GM19324 (cell line): ENCODE measurements around the gene ACSBG1.
"Not testable (repeated sequence)": the region's sequence is repeated elsewhere in the genome, so short reads cannot be mapped to it uniquely, and the experiment has no call there.

Experiments
- ATAC-seq: cut with Tn5 transposase; IDR thresholded peaks from one replicate; pipeline ENCODE4 v1.9.1; 2021; ENCODE audit warnings: mild to moderate bottlenecking, moderate library complexity; ENCODE audit not compliant: unreplicated experiment, low FRiP score

Gene ACSBG1

DNA sequence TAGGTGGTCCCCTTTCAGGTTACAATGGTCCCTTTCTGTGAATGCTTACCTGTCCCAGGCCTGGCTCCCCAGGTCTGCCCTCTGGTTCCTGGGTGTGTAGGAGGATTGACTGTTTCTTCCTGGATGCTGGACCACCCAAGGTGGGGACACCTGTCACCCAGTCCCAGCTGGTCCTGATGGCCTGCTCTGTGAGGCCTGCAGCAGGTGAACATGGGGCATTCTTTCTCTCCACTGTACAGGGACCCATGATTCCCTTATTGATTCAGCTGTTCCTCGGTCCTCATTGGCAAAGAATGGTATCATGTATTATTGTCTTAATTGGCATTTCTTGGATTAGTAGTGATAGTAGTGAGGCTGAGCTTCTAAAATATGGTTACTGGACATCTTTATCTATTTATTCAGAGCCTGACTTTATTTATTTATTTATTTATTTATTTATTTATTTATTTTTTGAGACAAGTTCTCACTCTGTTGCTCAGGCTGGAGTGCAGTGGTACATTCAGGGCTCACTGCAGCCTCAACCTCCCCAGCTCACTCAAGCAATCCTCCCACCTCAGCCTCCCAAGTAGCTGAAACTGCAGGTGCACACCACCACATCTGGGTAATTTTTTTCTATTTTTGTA, 21.2 kb upstream of the ACSBG1 start:
- ATAC-seq: no peak

DNA sequence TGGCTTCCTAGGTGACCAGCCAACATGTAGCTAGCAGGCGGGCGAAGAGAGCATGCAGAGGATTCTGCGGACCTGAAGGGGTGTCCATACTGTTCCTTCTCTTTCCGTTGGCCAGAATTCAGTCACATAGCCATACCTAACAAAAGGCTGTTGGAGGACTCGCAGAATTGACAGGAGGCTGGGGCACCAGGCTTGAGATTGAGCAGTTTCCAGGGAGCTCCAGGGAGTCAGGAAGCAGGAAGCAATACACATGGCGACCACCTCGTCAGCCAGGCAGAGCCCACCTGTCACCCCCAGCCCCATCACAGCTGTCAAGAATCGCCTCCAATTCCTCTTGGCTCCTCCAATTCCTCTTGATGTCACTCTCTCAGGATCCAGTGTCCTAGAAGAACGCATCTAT, 16.8 kb upstream of the ACSBG1 start:
- no peak for ATAC-seq

DNA sequence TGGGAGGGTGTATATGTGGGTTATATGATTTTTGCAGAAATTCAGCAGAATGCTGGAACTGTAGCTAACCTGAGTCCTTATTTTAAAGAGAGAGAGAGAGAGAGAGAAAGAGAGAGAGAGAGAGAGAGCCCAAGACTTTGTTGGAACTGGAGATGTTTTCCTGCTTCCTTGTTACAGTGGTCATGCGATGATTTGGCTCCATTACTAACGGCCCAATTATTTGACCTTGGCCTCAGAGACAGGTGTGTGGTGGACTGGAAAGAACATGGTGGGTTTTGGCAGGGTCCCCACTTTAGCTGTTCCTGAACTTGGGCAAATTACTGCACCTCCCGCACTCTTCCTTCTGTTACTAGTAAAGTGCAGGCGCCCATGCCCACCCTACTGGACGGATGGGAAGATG, 14.8 kb upstream of the ACSBG1 start:
- no peak for ATAC-seq

DNA sequence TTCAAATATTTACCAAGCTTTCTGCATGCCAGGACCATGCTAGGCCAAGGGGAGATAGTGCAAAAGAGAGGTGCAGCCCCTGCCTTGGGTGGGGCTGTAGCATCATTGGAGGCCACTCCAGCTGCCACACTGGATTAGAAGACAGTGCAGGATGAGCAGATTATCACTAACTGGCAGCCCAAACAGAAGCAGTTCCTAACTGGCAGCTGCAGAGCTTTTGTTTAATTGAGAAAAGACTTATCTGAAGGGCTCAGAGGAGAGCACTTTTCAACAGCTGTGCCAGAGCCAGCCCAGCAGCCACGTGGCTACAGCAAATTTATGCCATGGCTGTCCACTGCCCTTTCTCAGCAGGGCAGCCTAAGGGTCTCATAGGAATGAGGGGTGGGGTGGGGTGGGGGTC, 13.5 kb upstream of the ACSBG1 start:
- ATAC-seq: no peak

DNA sequence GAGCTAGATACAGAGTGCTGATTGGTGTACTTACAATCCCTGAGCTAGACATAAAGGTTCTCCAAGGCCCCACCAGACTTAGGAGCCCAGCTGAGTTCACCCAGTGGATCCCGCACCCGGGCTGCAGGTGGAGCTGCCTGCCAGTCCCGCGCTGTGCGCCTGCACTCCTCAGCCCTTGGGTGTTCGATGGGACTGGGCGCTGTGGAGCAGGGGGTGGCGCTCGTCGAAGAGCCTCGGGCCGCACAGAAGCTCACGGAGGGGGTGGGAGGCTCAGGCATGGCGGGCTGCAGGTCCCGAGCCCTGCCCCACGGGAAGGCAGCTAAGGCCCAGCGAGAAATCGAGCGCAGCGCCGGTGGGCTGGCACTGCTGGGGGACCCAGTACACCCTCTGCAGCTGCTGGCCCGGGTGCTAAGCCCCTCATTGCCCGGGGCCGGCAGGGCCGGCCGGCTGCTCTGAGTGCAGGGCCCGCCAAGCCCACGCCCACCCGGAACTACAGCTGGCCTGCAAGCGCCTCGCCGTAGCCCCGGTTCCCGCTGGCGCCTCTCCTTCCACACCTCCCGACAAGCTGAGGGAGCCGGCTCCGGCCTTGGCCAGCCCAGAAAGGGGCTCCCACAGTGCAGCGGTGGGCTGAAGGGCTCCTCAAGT, 11.7 kb upstream of the ACSBG1 start:
- ATAC-seq: not testable (repeated sequence)

DNA sequence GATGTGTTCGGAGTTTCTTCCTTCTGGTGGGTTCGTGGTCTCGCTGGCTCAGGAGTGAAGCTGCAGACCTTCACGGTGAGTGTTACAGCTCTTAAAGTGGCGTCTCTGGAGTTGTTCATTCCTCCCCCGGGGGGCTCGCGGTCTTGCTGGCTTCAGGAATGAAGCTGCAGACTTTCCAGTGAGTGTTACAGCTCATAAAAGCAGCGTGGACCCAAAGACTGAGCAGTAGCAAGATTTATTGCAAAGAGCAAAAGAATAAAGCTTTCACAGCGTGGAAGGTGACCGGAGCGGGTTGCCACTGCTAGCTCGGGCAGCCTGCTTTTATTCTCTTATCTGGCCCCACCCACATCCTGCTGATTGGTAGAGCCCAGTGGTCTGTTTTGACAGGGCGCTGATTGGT, 11.0 kb upstream of the ACSBG1 start:
- not testable (repeated sequence) for ATAC-seq

DNA sequence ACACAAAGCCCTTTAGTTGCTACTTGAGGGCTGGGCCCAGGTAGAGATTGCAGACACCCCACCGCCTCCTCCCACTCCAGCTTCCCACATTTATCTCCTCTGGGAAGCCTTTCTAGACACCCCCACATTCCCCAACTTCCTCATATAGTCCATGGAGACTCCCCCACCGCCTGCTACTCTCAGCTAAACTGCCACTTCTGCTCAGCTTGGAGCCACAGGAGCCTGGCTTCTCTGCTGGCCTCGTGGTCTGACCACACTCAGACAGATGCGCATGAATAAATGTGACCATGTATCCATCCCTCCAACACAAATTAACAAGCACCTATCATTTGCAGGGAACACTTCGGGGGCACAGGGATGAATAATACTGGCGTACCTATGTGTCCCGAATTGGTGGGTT, 10.5 kb upstream of the ACSBG1 start:
- ATAC-seq: no peak

DNA sequence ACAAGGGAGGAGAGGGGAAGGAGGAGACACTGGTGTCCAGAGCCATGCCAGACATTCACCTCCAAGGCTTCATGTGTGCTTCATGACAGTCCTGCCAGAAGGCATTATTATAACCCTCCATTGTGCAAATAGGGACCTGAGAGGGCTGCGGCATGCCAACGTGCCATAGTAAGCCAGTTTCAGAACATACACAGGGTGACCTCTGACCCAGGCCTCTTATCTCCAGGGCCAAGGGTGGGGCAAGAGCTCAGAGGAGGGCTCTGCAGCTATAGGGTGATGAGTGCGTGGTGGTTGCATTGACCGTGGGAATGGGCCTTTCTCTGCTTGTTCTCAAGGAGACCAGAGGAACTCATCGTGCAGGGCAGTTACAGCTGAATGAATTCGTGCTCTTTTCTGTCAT, 9.7 kb upstream of the ACSBG1 start:
- ATAC-seq: no peak

DNA sequence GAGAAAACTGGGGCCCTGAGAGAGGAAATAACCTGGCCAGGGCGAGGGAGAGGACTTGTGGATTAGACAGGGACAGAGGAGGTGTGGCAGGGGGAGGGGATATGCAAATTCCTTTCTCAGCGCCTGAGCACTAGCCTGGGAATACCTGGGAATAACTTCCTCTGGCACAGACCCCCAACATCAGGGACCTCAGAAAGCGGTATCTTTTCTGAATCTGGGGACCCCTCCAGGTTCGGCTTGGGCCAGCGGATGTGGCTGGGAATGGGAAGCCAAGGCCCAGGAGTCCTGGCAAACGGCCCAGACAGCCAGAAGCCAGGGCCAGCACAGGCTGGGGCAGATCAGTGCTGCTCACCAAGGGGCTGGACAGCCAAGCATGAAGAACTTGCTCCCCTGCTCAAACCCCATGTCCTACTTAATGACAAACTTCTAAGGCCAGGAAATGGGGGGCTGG, 9.2 kb upstream of the ACSBG1 start:
- no peak for ATAC-seq

DNA sequence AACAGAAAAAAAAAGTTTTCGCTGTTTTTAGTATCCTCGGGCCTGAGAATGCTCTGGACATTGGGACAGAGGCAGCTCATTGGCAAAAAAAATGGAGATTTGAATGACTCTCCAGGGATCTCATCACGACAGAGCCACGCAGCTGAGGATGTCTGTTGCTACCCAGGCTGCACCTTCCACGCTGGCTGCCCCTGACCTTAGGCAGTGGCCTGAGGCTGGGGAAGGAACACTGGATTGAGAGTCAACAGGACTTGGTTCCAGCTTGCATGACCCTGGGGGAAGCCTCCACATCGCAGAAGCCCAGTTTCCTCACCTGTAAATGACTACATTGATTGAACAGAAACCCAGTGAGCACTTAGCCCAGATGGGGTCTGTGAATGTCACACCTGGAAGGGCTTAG, 8.7 kb upstream of the ACSBG1 start:
- no peak for ATAC-seq

DNA sequence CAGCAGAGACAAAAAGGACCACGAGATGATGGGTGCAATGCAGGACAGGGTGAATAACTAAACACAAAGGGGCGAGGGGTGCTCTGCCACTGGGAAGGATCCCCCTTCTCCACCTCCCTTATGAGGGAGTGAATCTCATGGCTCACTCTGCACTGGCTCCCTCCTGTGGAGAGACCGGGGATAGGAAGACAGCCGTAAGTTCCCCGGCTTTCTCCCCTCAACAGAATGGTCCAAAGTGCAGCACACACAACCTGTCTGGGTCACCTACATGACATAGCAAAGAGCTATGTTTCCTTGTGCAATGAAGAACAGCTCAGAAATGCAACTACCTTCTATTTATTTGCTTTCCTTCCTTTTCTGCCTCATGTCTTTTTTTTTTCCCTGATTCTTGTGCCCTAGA, 7.8 kb upstream of the ACSBG1 start:
- no peak for ATAC-seq

DNA sequence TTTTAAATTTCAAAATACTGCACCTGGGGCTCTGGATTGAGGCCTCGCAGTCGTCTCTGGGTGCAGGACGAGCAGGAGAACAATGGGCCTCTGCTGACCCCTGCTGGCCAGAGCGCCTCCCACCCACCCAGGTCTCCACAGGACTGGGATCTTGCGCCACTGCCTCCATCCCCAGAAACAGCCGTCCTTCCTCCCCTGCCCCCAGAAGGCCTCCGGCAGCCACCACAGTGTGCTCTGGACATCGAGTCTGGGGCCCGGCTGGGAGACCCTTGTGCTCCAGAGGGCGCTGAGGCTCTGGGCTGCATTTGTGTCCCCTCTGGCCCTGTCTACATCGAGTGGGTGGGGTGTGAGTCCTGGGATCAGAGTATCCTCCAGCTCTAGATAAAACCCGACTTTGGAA, 6.7 kb upstream of the ACSBG1 start:
- ATAC-seq: no peak

DNA sequence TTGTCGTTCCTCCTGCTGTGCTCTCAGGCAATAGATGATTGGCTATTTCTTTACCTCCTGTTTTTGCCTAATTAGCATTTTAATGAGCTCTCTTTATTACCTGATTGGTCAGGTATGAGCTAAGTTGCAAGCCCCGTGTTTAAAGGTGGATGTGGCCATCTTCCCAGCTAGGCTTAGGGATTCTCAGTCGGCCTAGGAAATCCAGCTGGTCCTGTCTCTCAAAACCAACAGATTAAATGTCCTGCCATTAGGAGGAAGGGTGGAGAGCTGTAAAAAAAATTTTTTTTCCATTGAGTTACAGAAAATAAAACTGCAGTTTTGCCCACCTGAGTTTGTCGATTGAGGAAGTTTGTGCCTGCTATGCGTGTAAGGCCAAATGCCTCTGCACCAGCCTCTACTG, 5.4 kb upstream of the ACSBG1 start:
- no peak for ATAC-seq

DNA sequence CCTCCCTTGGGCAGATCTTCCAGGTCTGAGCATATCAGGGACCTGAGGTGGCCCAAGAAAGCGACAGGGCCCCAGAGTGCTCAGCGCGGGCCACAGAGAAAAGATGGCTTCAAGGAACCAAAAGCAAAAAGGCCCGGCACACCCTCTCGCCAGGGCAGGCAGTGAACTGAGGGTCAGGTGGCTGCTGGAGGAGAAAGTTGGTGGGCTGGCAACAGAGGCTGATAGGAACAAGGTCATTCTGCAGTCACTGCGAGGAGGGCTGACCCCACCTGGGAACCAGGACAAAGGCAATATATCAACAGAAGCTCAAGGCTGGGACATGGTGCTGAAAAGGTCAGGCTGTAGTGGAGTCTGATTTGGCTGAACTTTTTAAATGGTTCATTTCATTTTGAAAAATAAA, 2.8 kb upstream of the ACSBG1 start:
- no peak for ATAC-seq

DNA sequence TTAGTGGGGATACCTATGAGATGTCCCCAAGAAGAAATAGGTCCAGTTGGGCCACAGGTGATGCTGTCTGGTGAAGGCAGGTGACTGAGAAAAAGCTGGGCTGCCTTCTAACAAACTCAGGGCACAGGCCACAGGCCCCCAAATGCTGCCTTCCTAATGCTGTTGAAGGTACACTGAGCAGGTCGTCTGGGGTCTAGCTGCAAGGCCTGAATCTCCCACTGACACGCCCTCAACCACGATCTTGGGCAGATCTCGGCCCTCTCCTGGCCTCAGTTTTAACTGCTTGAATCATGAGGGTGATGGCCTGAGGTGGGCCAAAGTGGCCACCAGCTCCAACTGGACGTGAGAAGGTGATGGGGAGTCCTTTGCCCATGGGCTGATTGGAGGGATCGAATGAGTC, 2.1 kb upstream of the ACSBG1 start:
- ATAC-seq: no peak

DNA sequence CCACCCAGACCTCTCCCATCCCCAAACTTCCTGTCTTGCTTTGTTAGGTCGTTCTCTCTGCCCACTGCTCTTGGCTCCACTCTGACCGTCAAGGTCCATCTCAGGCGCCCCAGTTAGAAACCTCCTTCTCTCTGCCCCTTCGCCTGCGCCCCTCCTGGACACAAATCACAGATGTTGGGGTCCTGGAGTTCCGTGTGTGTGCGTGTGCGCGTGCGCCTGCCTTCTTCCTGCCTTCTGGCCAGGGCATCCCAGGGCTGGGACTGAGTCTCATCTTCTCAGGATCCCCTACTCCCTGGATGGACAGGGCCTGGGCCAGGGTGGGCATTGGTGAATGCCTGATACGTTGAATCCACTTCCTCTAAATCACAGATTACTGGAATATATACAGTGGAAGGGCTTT, 869 bp downstream of the ACSBG1 start:
- no peak for ATAC-seq

DNA sequence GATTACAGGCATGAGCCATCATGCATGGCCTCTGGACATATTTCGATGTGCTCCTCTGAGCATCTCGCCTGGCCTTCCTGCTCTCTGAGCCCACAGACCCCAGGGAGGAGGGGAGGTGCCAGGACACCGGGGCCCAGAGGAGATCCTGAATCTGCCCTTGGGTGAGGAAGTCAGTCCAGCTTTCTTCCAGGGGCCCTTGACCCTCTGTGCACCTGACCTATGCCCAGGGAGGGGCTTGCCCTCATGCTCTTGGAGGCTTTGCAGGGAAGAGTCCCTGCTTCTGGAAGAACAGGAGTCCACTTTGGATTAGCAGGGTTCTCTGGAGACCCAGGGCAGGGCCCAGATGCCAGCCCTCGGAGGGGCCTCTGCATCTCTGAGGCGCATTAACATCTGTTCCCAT, 1.4 kb downstream of the ACSBG1 start:
- ATAC-seq: no peak

DNA sequence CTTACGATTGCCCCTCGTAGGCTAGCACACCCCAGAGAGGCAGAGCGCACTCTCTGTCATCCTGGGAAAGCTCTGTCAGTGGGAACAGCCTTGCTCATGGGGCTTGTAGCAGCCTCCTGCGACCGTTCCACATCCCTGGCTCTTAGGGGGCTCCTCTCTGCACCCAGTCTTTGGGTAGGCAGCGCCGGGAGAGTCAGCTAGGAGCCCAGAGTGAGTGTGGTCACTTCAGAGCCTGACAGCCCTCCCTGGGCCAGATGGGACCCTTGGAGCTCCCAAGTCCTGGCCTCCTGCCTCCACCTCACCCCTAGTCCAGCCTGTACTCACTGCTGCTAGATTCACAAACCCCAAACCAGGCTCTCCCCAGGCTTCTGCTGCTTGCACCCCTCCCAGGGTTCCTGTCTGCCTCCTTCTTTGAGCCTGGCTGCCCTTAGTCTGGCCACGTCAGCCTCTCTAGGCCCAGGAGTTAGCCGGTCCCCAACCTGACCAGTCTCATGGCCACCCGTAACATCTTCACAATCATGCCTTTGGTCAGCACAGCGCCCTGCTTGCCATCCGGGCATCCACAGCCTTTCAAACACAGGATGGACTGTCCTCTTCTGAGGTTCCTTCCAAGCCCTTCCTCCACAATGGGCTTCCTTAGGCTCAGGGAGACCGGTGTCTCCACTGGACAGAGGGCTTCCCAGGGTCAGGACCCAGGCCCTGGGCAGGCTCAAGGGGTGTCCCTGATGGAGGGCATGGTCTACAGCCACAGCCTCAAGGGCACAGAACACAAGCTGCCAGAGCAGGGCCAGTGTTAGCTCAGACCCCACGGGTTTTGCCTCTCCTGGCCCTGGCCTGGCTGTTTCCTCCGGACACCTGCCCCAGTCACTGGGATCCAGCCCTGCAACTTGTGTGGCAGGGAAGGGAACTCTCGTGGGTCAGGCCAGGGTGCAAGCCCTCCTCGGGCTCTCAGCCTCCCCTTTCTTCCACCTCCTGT, 4.6 kb downstream of the ACSBG1 start:
- no peak for ATAC-seq

DNA sequence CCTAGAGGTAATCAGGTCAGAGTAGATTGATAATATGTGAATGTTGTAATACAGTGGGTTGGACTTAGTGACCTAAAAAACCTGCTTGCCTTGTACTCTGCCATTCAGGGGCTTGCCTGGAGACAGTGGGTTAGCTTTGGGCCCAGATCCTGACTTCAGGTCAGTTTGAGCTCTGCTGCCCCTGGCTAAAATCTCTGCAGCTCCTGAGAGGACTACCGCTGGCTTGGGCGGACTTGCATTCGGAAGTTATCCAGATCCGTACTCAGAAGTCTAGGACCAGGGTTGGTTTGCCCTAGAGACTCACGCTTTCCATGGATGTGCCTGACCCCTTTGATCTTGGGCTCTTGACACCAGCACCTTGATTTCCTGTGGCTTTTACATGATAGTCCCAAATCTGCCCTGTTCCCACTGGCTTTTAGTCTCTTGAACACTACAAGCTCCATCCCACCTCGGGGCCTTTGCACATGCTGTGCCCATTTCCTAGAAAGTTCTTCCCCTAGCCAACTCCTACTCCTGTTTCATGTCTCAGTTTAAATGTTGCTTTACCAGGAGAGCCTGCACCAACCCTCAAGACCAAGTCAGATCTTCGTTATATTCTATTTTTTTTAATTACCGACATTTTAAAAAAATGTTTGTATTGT, 5.9 kb downstream of the ACSBG1 start:
- ATAC-seq: no peak

DNA sequence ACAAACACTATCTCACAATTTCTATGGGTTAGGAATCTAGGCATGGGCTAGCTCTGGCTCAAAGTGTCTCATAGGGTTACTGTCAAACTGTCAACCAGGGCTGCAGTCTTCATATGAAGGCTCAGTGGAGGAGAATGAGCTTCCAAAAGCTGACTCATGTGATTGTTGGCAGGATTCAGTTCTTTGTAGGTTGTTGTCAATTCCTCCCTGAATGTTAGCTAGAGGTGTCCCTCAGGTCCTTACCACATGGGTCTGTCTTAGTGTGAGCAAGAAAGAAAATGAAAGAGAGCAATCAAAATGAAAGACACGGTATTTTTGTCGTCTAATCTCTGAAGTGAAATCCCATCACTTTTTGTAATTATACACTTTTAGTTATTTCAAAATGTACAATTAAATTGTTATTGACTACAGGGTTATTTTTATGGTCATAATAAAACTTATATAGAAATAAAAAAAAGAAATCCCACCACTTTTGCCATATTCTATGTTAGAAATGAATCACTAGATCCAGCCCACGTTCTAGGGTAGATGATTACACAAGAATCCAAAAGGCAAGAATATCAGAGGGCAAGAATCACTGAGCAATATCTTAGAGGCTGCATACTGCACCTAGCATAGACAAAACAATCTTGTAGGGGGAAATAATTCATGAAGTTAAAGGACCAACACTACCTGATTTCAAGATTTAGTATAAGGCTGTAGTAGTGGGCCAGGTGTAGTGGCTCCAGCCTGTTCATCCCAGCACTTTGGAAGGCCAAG, 8.4 kb downstream of the ACSBG1 start:
- no peak for ATAC-seq
